K562 (cell line): ENCODE measurements around the gene SPOCK2. TPM values are rescaled to one million over a fixed set of nuclear protein-coding genes. Genes with fewer than 3 reads are reported as not detected.

ENCODE experiments used
- ATAC-seq: fragments of 200-7000 bp; cut with Tn5 transposase; 3 replicates; pipeline ENCODE4 v1.9.1; 2020; ENCODE audit warnings: moderate library complexity
- BruUV-seq: library from RNA; stranded (reverse); fragments of 400-500 nt; replicated peaks from 2 replicates; lab custom pipeline; 2021; lab: Mats Ljungman, UMichigan
- CTCF ChIA-PET: fragments of 300-600 bp; formaldehyde crosslinking; extraction: SDS; loops from one replicate; lab custom pipeline; 2021; ENCODE audit warnings: low intra/inter-chr PET ratio; lab: Yijun Ruan, JAX
- POLR2A ChIA-PET: fragments of 300-600, 350-650 bp; sonication (Branson Sonifier 250); formaldehyde crosslinking; extraction: SDS; loops from one replicate; lab custom pipeline; 2021; ENCODE audit warnings: antibody characterized with exemption, inconsistent platforms; lab: Yijun Ruan, JAX
- DNase-seq, 4 experiments: peaks; one replicate each; pipeline versions ENCODE4 v3.0.0 to v3.0.0-alpha.2; 2011 to 2018; ENCODE audit warnings: low spot score in 3 of 4, mixed read lengths in 3 of 4; ENCODE audit errors: extremely low read depth in 1 of 4
- FAIRE-seq: peaks from 2 replicates; lab custom pipeline; 2011; peaks lifted over from hg19 to GRCh38; lab: Jason Lieb, UNC
- H2AFZ ChIP-seq: 2 replicates; pipeline ENCODE4 v1.6.0; 2011; ENCODE audit warnings: low read depth, low read length, control low read depth, inconsistent platforms
- H3K27ac ChIP-seq: fragments of 200-600 bp; 3 replicates; pipeline ENCODE4 v1.8.0; 2011; ENCODE audit warnings: low read depth, mild to moderate bottlenecking, control low read depth, inconsistent platforms, low read length, moderate library complexity, mixed read lengths; ENCODE audit errors: extremely low read depth
- H3K27me3 ChIP-seq, 2 experiments: fragments of 300-600 bp in 1 of 2; 2 replicates in 1 of 2; 3 replicates in 1 of 2; pipeline versions ENCODE4 v1.6.0 to v1.8.0; 2011; ENCODE audit warnings: inconsistent platforms in 2 of 2, low read length in 2 of 2, mild to moderate bottlenecking in 1 of 2, mixed read lengths in 1 of 2, moderate library complexity in 1 of 2; ENCODE audit not compliant: control insufficient read depth in 2 of 2, insufficient read depth in 2 of 2
- H3K36me3 ChIP-seq: fragments of 300-600 bp; 3 replicates; pipeline ENCODE4 v1.8.0; 2011; ENCODE audit warnings: mild to moderate bottlenecking, low read length, inconsistent platforms; ENCODE audit not compliant: control insufficient read depth, insufficient read depth
- H3K4me1 ChIP-seq, 2 experiments: fragments of 200-600 bp in 1 of 2; replicated peaks in 1 of 2; 2 replicates in 1 of 2; 3 replicates in 1 of 2; pipeline versions ENCODE4 v1.5.1 to v1.8.0; 2011; ENCODE audit warnings: inconsistent platforms in 2 of 2, low read length in 2 of 2, mild to moderate bottlenecking in 1 of 2, mixed read lengths in 1 of 2, moderate library complexity in 1 of 2; ENCODE audit not compliant: control insufficient read depth in 2 of 2, insufficient read depth in 2 of 2
- H3K4me2 ChIP-seq: 2 replicates; pipeline ENCODE4 v1.6.1; 2011; ENCODE audit warnings: low read length, control low read depth, inconsistent platforms, mixed read lengths; ENCODE audit not compliant: insufficient read depth
- H3K4me3 ChIP-seq: fragments of 200-600 bp; sonication (generic), shearing (Covaris generic); 2 replicates; pipeline ENCODE4 v1.5.1; 2016; ENCODE audit warnings: control low read depth, inconsistent platforms
- H3K79me2 ChIP-seq: fragments of 200-600 bp; 3 replicates; pipeline ENCODE4 v1.8.0; 2011; ENCODE audit warnings: low read length, inconsistent platforms; ENCODE audit not compliant: control insufficient read depth, insufficient read depth
- H3K9ac ChIP-seq, 2 experiments: 2 replicates each; pipeline versions ENCODE4 v1.6.0 to v1.6.1; 2011; ENCODE audit warnings: low read depth in 2 of 2, low read length in 2 of 2, control low read depth in 1 of 2, inconsistent platforms in 1 of 2, mild to moderate bottlenecking in 1 of 2, mixed read lengths in 1 of 2; ENCODE audit not compliant: insufficient read depth in 1 of 2
- H3K9me1 ChIP-seq: one replicate; pipeline ENCODE4 v1.6.0; 2011; ENCODE audit warnings: inconsistent platforms, mild to moderate bottlenecking, low read length, moderate library complexity; ENCODE audit not compliant: control insufficient read depth, insufficient read depth
- H3K9me3 ChIP-seq: replicated peaks from 2 replicates; pipeline ENCODE4 v1.5.1; 2011; ENCODE audit warnings: low read depth, low read length, inconsistent platforms; ENCODE audit not compliant: control insufficient read depth, insufficient read depth
- H4K20me1 ChIP-seq: replicated peaks from 2 replicates; pipeline ENCODE4 v1.6.1; 2011; ENCODE audit warnings: low read length, inconsistent platforms, mixed read lengths; ENCODE audit not compliant: control insufficient read depth, insufficient read depth
- L3MBTL2 ChIP-seq: fragments of 450-650 bp; IDR thresholded peaks from 2 replicates; pipeline ENCODE4 v1.6.1; 2016; ENCODE audit warnings: mild to moderate bottlenecking, moderate library complexity
- MAX ChIP-seq: sonication (generic); formaldehyde crosslinking; IDR thresholded peaks from 2 replicates; pipeline ENCODE4 v1.9.0; 2022; ENCODE audit warnings: mild to moderate bottlenecking, missing genetic modification reagents
- ZNF445 ChIP-seq: fragments of 250-450 bp; sonication (Bioruptor Pico); IDR thresholded peaks from 2 replicates; pipeline ENCODE4 v1.4.0; 2020; ENCODE audit warnings: low read depth, mild to moderate bottlenecking, moderate library complexity
- WGBS: fragments of 100-300 bp; shearing (Covaris generic); methylation state at CpG from one replicate; pipeline ENCODE4 v1.1.6; 2016; ENCODE audit warnings: low coverage, mixed read lengths; ENCODE audit not compliant: insufficient coverage; ENCODE audit errors: missing lambda C conversion rate; 5-methylcytosine and 5-hydroxymethylcytosine counted together
- in situ Hi-C: fragments of 300-500 bp; cut with MboI; formaldehyde crosslinking; loops from 4 replicates; pipeline ENCODE4 v1.15.0; 2018; ENCODE audit warnings: inconsistent platforms, mixed read lengths
- intact Hi-C: fragments of 100-400 bp; cut with micrococcal nuclease; formaldehyde crosslinking; loops from 2 replicates; pipeline ENCODE4 v1.14.2; 2022
- polyA plus RNA-seq, 8 experiments: library from polyadenylated mRNA; depleted of rRNA in 4 of 8; stranded (reverse) in 5 of 8; unstranded in 3 of 8; fragments of >200 nt; fragmentation: Nextera tagmentation in 2 of 8; fragmentation: Illumina TruSeq in 1 of 8; extraction: Ambion mirVana in 2 of 8; extraction: Trizol in 1 of 8; gene quantifications; 2 replicates each; pipeline versions ENCODE4 v1.2.1 to v1.2.3, GENCODE V29; 2011 to 2014; ENCODE audit warnings: inconsistent platforms in 1 of 8, missing spikeins in 1 of 8
- total RNA-seq, 7 experiments: library from RNA; depleted of rRNA in 6 of 7; stranded (reverse); fragments of >200 nt in 6 of 7; fragmentation: Illumina TruSeq in 2 of 7; extraction: Trizol in 2 of 7; gene quantifications; 2 replicates each; pipeline versions ENCODE4 v1.2.1 to v1.2.3, GENCODE V29; 2011 to 2021; ENCODE audit warnings: low replicate concordance in 1 of 7
- TF ChIP-seq, protein P1 (sequence below): fragments of 450-650 bp; IDR thresholded peaks from 2 replicates; pipeline ENCODE4 v1.6.1; 2016; ENCODE audit warnings: mild to moderate bottlenecking, moderate library complexity

Gene SPOCK2
- total and polyA plus RNA-seq, 9 of the 15 experiments (the other 6 are each of a cell fraction or from before 2014, with no cell fraction given), result 0.04 to 0.86 (median 0.11) TPM; not detected in 2

GRCh38 chr10:72059843-72060822 is 28.2 kb downstream of the SPOCK2 start:
- CTCF ChIA-PET, result no interaction called here
- BruUV-seq, result no TSS peak
- H3K36me3 ChIP-seq, result no peaks in the 10 kb centered on the region
- TF ChIP-seq, protein P1, sequence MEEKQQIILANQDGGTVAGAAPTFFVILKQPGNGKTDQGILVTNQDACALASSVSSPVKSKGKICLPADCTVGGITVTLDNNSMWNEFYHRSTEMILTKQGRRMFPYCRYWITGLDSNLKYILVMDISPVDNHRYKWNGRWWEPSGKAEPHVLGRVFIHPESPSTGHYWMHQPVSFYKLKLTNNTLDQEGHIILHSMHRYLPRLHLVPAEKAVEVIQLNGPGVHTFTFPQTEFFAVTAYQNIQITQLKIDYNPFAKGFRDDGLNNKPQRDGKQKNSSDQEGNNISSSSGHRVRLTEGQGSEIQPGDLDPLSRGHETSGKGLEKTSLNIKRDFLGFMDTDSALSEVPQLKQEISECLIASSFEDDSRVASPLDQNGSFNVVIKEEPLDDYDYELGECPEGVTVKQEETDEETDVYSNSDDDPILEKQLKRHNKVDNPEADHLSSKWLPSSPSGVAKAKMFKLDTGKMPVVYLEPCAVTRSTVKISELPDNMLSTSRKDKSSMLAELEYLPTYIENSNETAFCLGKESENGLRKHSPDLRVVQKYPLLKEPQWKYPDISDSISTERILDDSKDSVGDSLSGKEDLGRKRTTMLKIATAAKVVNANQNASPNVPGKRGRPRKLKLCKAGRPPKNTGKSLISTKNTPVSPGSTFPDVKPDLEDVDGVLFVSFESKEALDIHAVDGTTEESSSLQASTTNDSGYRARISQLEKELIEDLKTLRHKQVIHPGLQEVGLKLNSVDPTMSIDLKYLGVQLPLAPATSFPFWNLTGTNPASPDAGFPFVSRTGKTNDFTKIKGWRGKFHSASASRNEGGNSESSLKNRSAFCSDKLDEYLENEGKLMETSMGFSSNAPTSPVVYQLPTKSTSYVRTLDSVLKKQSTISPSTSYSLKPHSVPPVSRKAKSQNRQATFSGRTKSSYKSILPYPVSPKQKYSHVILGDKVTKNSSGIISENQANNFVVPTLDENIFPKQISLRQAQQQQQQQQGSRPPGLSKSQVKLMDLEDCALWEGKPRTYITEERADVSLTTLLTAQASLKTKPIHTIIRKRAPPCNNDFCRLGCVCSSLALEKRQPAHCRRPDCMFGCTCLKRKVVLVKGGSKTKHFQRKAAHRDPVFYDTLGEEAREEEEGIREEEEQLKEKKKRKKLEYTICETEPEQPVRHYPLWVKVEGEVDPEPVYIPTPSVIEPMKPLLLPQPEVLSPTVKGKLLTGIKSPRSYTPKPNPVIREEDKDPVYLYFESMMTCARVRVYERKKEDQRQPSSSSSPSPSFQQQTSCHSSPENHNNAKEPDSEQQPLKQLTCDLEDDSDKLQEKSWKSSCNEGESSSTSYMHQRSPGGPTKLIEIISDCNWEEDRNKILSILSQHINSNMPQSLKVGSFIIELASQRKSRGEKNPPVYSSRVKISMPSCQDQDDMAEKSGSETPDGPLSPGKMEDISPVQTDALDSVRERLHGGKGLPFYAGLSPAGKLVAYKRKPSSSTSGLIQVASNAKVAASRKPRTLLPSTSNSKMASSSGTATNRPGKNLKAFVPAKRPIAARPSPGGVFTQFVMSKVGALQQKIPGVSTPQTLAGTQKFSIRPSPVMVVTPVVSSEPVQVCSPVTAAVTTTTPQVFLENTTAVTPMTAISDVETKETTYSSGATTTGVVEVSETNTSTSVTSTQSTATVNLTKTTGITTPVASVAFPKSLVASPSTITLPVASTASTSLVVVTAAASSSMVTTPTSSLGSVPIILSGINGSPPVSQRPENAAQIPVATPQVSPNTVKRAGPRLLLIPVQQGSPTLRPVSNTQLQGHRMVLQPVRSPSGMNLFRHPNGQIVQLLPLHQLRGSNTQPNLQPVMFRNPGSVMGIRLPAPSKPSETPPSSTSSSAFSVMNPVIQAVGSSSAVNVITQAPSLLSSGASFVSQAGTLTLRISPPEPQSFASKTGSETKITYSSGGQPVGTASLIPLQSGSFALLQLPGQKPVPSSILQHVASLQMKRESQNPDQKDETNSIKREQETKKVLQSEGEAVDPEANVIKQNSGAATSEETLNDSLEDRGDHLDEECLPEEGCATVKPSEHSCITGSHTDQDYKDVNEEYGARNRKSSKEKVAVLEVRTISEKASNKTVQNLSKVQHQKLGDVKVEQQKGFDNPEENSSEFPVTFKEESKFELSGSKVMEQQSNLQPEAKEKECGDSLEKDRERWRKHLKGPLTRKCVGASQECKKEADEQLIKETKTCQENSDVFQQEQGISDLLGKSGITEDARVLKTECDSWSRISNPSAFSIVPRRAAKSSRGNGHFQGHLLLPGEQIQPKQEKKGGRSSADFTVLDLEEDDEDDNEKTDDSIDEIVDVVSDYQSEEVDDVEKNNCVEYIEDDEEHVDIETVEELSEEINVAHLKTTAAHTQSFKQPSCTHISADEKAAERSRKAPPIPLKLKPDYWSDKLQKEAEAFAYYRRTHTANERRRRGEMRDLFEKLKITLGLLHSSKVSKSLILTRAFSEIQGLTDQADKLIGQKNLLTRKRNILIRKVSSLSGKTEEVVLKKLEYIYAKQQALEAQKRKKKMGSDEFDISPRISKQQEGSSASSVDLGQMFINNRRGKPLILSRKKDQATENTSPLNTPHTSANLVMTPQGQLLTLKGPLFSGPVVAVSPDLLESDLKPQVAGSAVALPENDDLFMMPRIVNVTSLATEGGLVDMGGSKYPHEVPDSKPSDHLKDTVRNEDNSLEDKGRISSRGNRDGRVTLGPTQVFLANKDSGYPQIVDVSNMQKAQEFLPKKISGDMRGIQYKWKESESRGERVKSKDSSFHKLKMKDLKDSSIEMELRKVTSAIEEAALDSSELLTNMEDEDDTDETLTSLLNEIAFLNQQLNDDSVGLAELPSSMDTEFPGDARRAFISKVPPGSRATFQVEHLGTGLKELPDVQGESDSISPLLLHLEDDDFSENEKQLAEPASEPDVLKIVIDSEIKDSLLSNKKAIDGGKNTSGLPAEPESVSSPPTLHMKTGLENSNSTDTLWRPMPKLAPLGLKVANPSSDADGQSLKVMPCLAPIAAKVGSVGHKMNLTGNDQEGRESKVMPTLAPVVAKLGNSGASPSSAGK, result peak; percentile 51
- TF ChIP-seq ZNF445, result no peak
- TF ChIP-seq L3MBTL2, result peak; percentile 73
- TF ChIP-seq MAX (CRISPR knock-in tag), result peak; percentile 27; the same call in 1 of the 2 replicates
- TF ChIP-seq, all 486 proteins: peak for 3
- Histone ChIP-seq H3K79me2 (no peaks in the 10 kb centered on the region), H3K9me3 (no peaks in the 10 kb centered on the region), H3K27ac (no peak overlapping the region), H3K27me3 (peaks cover 4 to 32% of the 10 kb centered on the region in 2 experiments; a peak in 3 of 5 replicates), H3K4me3 (no peak overlapping the region), H3K4me2 (peak overlapping the region; percentile 21; the same call in 1 of the 2 replicates), H3K9me1 (no peaks in the 10 kb centered on the region), H4K20me1 (no peaks in the 10 kb centered on the region), H3K9ac (no peak overlapping the region; a peak in 1 of 4 replicates), H2AFZ (peak overlapping the region; percentile 78), H3K4me1 (peaks cover 3 to 33% of the 10 kb centered on the region in 2 experiments; a peak in 3 of 5 replicates)
- FAIRE-seq, result peak; percentile 23
- ATAC-seq, result peak; percentile 54
- 26% methylated on average over 19 of the region's 19 CpGs for WGBS
- DNase-seq, result peak in 1 of 4 experiments; percentile 29
- POLR2A ChIA-PET, result interaction anchor here (0.6 to 1.6 kb wide), 14 partner anchors 10 to 321 kb away, joined by 3 to 5 read pairs (median 3); partner anchors contain the start of genes PSAP and VSIR
- in situ Hi-C loops, result loop anchor here (10.0 kb wide), 1 partner anchor 275 kb away; no protein-coding TSS in a partner anchor
- intact Hi-C loops, result loop anchor here (5.0 kb wide), 1 partner anchor 267 kb away; no protein-coding TSS in a partner anchor
